GM15510 (cell line): ENCODE measurements around the gene PDE6A.

Source experiments
- POLR2A ChIP-seq: IDR thresholded peaks from 3 replicates; pipeline ENCODE4 v1.6.1; 2011; ENCODE audit warnings: borderline replicate concordance; ENCODE audit not compliant: insufficient read length; ENCODE audit errors: extremely low read depth

The PDE6A gene

DNA sequence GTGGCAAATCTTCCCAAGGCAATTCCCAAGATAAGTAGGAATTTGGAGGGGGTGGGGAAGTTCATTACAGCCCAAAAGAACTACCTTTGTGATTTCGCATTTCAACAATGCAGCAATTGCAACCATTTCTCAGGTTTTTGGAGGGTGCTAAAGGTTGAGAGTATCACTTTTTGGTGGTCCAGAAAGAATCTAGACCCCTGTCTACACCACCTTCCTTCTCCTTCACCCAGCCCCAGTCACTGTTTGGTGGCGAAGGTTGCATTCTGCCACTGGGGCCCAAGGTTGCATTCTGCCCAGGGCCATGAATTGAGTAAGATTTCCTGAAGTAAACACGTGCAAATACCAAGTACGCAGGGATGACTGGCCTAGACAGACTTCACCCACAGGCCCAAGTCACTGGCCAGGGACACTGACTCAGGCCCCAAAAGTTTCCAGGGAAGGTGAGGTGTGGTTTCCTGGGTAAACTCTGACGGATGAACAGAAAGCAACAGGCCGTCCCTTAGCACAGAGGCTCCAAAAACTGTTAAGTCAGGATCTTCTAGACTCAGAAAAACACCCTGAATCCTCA is 5.7 kb downstream of the PDE6A start:
- TF ChIP-seq POLR2A: no peak

DNA sequence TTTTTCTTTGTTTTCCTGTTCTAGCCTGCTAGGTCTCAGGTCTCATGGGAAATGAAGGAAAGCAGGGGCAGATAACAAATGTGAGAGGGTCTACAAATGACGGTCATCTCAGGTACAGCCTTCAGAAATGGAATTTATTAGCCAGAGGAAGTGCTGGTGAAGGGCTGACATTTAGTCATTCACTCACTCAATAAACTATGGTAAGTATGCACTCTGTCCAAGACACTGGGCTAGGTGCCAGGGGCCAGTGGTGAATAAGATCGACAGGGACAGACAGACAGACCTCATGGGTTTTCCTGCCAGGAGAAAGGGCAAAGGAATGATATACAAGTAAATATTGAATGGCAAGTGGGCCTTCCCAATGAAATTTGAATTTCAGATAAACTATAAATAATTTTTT is 6.3 kb downstream of the PDE6A start:
- no peak for TF ChIP-seq POLR2A

DNA sequence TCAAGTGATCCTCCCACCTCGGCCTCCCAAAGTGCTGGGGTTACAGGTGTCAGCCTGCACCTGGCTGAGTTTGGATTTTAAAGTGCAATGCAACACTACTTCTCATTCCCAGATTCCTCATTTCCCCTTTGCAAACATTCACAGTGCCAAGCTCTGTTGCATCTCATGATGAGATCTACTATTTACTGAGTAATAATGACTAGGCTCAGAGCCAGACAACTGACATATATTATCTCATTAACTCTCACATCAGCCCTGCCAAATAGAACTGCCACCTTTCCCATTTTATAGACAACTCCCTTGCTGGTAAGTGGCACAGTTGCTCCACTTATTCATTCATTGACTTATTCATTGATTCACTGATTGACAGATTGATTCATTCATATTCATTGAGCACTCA is 7.0 kb downstream of the PDE6A start:
- no peak for TF ChIP-seq POLR2A

DNA sequence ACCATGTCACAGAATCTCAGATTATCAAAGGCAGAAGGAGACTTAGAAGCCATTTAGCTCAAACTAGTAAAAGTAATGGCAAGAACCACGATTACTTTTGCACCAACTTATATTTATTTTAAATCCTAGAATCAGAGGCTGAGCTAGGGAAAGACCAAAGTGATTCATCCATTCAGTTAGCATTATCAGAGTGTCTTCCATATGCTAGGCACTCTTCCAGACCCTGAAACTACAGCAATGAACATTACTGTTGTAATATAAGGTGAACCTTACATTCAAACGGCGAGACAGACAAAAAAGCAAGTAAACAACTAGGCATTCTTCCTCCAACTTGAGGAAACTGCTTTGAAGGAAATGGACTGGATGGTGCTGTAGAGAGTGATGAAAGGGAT is 7.9 kb downstream of the PDE6A start:
- TF ChIP-seq POLR2A: no peak

DNA sequence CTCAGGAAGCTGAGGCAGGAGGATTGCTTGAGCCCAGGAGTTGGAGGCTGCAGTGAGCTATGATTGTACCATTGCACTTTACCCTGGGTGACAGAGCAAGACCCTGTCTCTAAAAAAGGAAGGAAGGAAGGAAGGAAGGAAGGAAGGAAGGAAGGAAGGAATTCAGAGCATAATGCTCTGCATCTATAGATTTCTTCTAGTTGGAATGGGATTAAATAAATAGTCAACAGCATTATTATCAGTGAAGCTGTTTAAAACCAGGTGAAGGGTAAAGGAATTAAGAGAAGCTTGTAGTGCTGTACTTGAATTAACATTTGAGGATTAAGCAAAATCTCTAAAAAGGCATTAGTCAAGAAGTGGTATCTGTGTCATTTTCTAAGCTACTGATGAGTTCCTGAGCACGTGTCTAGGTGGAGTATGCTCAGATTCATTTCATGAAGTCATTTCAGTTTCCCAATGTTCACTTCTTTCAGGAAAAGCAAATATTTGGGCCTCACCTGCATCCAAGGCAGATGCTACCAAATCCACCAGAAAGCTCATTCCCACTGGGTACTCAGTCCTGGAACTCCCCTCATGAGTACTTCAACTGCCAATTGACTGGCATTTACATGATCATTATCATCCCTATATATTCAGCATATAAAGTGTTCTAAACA is 8.4 kb downstream of the PDE6A start:
- no peak for TF ChIP-seq POLR2A

DNA sequence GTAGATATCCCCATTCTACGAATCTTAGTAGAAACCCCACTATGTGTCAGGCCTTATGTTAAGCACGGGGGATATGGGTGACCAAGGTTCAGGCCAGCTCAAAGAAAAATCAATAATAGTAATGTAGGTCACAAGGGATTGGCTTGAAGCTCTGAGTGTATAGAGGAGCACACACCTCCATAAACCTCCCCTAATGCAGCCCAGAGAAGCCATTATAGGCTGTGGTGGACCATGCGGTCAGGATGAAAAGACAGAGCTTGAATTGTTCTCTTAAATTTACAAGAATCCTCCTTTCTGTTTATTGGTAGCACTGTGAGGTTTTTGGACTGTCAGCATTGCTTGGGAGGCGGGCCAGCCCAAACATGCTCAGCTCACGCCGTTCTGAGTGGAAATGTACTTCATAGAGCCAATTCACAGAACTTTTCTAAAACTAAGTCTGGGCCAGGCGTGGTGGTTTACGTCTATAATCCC is 9.1 kb downstream of the PDE6A start:
- TF ChIP-seq POLR2A: no peak

DNA sequence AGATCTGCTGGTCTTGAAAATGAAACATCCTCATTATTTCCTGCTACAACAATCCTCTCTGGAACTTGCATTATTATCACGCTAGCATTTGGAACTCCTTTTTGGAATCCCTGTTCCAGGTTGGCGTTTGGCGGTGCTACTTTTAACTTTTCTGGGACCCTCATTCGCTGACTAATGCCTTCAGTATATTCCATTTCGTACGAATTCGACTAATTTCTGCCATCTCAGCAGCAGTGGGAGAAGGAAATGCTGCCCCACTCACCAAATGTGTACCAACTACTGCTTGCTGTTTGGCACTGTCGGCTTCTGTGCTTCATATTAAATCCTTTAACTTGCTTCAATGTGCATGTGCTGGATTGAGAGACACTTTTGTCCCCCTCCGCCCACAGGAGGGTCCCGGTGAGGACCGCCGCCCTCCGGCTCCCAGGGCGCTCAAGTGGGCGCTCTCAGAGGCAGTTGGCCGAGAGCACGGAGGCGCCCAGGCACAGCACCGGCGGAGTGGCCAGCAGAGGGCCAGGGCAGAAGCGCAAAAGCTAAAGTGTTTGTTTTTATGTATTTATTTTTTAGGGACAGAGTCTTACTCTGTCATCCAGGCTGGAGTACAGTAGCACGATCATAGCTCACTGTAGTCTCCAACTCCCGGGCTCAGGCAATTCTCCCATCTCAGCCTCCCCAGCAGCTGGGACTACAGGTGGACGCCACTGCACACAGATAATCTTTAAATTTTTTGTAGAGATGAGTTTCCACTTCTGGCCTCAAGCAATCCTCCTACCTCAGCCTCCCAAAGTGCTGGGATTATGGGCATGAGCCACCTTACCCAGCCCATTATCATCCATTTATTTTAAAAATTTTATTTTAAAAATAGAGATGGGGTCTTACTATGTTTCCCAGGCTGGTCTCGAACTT is 11.9 kb downstream of the PDE6A start:
- no peak for TF ChIP-seq POLR2A

DNA sequence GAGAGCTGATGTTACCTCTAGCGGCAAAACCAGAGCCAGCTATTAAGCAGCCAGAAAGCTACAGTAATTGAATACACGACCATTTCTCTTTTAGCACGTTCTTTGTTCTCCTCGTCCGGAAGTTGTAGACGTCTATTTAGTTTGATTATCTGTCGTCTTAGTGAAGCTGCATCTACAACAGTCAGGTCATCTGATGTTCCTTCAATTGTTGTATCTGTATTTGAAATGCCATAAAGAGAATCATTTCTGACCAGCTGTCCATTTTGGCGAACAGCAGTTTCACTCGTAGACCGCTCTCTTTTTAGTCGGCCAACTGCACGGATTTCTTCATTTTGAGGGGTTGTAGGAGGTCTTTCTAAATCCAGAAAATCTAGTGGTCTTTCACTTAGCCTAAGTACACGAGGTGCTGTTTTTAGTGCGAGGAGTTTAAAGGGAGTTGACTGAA is 12.6 kb downstream of the PDE6A start:
- no peak for TF ChIP-seq POLR2A

DNA sequence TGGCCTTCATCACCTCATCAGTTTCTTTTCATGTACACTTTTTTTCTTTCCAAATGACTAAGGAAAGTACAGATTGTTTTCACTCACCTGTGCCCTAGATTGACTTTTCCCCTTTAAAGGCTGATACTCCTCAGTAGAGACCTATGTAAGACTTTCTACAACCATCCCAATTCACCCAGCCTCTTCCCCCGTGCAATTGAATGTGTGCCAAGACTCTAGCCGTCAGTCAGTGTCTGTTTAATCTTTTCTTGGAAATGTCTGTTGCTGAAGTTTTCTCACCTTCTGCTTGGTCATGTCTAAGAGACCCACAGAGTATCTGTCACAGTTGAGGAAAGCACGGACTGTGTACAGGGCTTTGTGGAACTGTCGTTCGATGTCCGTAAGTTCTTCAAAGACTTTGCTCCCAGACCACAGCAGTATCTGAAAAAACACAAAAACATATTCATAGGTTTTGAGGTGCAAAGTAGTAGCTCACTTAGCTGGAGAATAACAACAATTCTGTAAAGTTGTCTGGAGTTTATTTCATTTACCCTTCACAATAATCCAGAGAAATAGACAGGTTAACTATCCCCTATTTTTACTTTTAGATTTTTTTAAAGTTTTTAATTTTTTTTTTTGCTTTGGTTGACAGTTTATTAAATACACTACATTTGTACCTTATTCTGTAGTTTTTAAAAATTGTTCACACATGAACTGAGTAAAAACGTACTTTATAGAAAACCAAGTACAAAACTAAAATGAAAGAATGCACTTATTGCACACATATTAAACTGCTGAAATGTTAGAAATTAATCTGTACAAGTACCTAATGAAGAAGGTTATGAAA is 13.6 kb downstream of the PDE6A start:
- TF ChIP-seq POLR2A: no peak

DNA sequence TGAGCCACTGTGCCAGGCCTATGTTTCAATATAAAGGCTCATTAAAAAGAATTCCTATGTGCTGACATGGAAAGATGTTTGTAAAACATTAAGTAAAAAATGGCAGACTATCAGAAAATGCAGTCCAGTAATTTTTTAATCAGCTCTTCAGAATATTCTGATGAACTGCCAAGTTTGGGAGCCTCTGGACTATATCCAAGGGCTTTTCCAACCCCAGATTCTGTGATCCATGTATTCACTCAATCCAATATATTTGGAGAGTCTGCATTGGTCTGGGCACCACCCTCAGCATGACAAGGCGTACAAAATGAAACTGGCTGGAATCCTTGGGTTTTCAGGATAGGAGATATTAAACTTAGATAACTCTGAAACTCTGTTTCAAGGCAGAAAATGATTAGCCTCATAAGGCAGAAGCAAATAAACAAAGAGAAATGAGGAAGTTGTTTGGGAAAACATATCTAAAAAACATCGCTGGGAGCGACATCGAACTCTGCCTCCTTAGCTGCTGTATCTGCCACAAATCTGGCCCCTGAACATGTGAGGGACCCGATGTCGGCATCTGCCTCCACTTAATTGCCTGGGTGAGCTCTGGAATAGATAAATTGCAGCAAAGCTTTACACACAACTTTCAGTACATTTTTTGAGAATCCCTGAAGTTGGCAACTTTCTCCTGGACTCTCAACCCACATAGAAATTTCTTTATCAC is 14.4 kb downstream of the PDE6A start:
- TF ChIP-seq POLR2A: no peak

DNA sequence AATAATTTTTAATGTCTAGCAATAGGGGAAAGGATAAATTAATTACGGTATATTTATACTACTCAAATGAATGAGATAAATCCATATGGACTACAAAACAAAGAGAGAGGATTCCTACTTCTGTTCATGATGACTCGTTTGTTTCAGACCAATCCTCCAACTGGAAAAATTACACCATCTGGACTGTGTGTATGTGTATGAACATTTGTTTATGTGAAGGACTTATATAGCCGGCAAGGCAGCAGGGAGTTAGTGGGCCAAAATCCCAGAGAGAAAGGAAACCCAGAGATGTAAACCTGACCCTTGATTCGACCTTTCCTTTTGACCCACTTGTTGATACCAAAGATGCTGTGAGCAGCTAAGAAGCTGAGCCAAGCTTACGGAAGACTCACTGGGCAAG is 20.1 kb downstream of the PDE6A start:
- no peak for TF ChIP-seq POLR2A

DNA sequence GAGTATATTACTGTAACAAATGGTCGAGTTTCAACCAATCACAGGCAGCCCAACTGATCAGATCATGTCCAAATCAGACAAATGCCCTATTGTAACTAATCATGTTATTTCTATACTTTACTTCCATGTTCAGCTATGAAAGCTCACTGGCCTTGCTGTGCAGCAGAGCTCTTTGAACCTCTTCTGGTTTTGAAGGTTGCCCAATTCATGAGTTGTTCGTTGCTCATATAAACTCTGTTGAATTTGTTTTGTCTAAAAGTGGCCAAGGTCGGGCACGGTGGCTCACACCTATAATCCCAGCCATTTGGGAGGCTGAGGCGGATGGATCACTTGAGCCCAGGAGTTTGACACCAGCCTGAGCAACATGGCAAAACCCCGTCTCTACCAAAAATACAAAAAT is 21.6 kb downstream of the PDE6A start:
- TF ChIP-seq POLR2A: no peak

DNA sequence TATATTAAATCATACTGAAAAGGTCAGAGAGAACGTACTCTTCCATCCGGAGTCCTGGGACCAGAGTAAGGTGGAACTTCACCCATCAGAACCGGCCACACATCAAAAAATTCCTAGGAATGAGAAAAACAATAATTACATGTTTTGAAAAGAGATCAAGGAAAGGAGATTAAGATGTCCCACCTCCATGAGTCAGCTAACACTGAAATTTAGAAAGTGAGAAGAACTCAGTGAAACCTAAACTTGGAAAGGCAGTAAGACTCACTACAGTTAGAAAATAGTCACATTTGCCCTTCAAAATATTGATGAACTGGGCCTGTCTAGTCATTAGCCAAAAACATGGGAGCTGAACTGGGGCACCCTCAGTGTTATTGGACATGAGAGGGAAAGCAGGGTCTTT is 23.0 kb downstream of the PDE6A start:
- no peak for TF ChIP-seq POLR2A

DNA sequence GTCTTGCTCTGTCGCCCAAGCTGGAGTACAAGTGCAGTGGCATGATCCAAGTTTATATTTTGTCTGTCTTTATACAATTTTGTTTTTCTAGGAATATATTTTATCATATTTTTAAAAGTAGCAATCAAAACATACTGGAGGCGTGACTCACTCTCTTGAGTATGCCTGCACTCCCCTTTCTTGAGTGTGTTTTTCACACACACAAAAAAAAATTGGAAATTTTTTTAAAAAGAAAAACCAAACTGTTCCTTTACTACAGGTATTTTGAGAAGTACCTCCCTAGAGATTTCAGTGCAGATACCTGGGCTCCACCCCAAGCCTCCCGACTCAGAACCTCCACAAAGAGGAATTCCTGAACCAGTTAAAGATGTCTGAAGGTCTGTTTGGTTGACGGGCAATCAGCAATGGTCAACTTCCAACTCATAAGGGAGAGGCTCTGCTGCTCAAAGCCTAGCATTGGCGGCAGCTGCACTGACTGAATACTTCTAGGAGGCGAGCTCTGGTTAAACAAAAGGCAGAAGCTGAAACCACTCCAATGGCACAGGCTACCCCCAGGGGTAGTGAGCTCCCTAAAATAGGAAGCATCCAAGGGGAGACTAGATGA is 27.4 kb downstream of the PDE6A start:
- TF ChIP-seq POLR2A: no peak
